Thoracic aorta (tissue), 2 donors: ENCODE results near the gene COPA. TPM values are rescaled to one million over a fixed set of nuclear protein-coding genes. Genes with fewer than 3 reads are reported as not detected.

ENCODE experiments used
- ATAC-seq: fragments of 150-250 bp; one replicate; pipeline ENCODE4 v1.8.0; 2017; ENCODE audit warnings: low read depth; ENCODE audit not compliant: insufficient number of reproducible peaks, low FRiP score
- DNase-seq: peaks from one replicate; pipeline ENCODE4 v3.0.0-alpha.2; 2020; ENCODE audit warnings: low spot score
- H3K27ac ChIP-seq, 2 donors: fragments of 200-600 bp; sonication (generic); 1 replicate in 1 of 2; 2 replicates in 1 of 2; pipeline ENCODE4 v1.5.1; 2016; ENCODE audit warnings: mild to moderate bottlenecking in 2 of 2, moderate library complexity in 2 of 2
- H3K27me3 ChIP-seq: fragments of 200-600 bp; sonication (generic); replicated peaks from 2 replicates; pipeline ENCODE4 v1.6.0; 2016; ENCODE audit warnings: mild to moderate bottlenecking; ENCODE audit not compliant: insufficient read depth
- H3K36me3 ChIP-seq: fragments of 200-600 bp; sonication (generic); one replicate; pipeline ENCODE4 v1.5.1; 2016
- H3K4me1 ChIP-seq, 2 donors: fragments of 200-600 bp; sonication (generic); 1 replicate in 1 of 2; 2 replicates in 1 of 2; pipeline versions ENCODE4 v1.5.1 to v1.6.0; 2016; ENCODE audit warnings: low read depth in 2 of 2, mild to moderate bottlenecking in 1 of 2; ENCODE audit not compliant: control insufficient read depth in 1 of 2
- H3K4me3 ChIP-seq: fragments of 200-600 bp; sonication (generic); 2 replicates; pipeline ENCODE4 v1.5.1; 2016; ENCODE audit warnings: mild to moderate bottlenecking
- H3K9me3 ChIP-seq: fragments of 200-600 bp; sonication (generic); 2 replicates; pipeline ENCODE4 v1.5.1; 2016
- total RNA-seq, 2 donors: library from RNA; depleted of rRNA; stranded (reverse); fragments of >200 nt; gene quantifications; one replicate each; pipeline versions ENCODE4 v1.1.0 to v1.2.3, GENCODE V29; 2016
- TF ChIP-seq, protein P1 (sequence below): fragments of 200-600 bp; sonication (generic); IDR thresholded peaks from one replicate; pipeline ENCODE4 v1.5.1; 2019; ENCODE audit warnings: antibody characterized with exemption

The COPA gene
- total RNA-seq, 2 donors from 2014 or later: 114 to 162 TPM

DNA sequence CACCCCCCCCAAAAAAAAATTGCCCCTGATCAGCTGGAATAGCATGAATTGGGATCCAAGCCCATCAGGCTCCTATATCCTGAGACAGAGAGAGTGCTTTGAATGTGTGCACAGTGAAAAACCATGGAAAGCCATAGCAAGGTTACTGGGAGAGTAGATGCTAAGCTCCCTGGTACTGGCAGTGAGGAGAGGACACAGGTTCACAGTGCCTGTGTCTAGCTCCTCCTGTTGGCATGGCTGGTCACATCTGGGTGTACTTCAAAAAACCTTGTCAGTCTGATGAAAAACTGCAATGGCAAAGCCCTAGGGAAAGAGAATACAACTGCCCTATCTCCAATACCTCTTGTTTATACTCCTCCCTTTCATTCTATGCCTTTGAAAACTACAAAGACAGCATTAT lies 12.9 kb downstream of the COPA start:
- H3K4me1 ChIP-seq: no peaks in the 10 kb centered on the region
- ATAC-seq (no peak), DNase-seq (no peak)
- H3K36me3 ChIP-seq: peaks cover 79% of the 10 kb centered on the region
- H3K27ac ChIP-seq: no peak overlapping the region
- no peaks in the 10 kb centered on the region for H3K9me3 ChIP-seq
- no peaks in the 10 kb centered on the region for H3K27me3 ChIP-seq
- no peak overlapping the region for H3K4me3 ChIP-seq
- TF ChIP-seq, protein P1, sequence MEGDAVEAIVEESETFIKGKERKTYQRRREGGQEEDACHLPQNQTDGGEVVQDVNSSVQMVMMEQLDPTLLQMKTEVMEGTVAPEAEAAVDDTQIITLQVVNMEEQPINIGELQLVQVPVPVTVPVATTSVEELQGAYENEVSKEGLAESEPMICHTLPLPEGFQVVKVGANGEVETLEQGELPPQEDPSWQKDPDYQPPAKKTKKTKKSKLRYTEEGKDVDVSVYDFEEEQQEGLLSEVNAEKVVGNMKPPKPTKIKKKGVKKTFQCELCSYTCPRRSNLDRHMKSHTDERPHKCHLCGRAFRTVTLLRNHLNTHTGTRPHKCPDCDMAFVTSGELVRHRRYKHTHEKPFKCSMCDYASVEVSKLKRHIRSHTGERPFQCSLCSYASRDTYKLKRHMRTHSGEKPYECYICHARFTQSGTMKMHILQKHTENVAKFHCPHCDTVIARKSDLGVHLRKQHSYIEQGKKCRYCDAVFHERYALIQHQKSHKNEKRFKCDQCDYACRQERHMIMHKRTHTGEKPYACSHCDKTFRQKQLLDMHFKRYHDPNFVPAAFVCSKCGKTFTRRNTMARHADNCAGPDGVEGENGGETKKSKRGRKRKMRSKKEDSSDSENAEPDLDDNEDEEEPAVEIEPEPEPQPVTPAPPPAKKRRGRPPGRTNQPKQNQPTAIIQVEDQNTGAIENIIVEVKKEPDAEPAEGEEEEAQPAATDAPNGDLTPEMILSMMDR: no peak

DNA sequence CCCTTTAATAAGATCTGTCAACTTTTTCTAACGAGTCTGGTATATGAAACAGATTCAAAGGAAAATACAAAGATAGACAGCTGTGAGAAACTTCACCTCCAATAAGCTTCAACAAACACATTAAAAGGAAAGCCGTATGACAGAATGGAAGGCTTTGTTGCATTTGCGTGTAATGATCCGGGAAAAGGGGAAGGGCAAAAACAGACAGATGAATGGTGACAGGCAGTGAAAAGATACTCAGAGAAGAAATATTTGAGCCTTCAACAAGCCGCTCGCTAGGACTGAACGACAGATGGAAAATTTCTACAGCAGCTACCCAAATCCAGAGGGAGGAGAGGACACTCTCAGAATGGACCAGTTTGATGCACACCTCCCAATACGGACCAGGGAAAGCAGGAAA lies 14.9 kb downstream of the COPA start:
- no peak overlapping the region for H3K4me3 ChIP-seq
- H3K27ac ChIP-seq: no peak overlapping the region
- H3K4me1 ChIP-seq: no peaks in the 10 kb centered on the region
- no peaks in the 10 kb centered on the region for H3K9me3 ChIP-seq
- no peak for ATAC-seq
- DNase-seq: no peak
- H3K27me3 ChIP-seq: no peaks in the 10 kb centered on the region
- H3K36me3 ChIP-seq: peaks cover 77% of the 10 kb centered on the region
- TF ChIP-seq, protein P1: no peak

DNA sequence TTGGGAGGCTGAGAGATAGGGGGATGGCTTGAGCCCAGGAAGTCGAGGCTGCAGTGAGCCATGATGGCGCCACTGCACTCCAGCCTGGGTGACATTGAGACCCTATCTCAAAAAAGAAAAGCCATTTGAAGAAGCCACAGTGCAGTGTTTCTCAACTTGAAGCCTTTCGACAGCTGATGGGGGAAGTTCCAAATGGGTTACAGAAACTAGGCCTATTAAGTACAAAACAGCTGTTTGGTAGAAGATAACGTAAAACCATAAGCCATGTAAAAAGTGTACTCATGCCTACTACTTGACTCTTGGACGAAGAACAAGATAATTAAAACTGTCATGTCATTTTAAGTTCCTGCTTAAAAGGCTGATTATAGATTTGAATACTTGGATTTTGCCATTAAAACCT lies 16.6 kb downstream of the COPA start:
- Histone ChIP-seq H3K36me3 (peaks cover 66% of the 10 kb centered on the region), H3K27me3 (no peaks in the 10 kb centered on the region), H3K9me3 (no peaks in the 10 kb centered on the region), H3K4me3 (no peak overlapping the region), H3K4me1 (no peaks in the 10 kb centered on the region), H3K27ac (no peak overlapping the region)
- no peak for ATAC-seq
- DNase-seq: no peak
- TF ChIP-seq, protein P1: no peak

- H3K36me3 ChIP-seq: peaks cover 56% of the 10 kb centered on the region
- DNase-seq (no peak), ATAC-seq (no peak)
These were observed 17.8 kb downstream of the COPA start for GRCh38 chr1:160325252-160325651.

DNA sequence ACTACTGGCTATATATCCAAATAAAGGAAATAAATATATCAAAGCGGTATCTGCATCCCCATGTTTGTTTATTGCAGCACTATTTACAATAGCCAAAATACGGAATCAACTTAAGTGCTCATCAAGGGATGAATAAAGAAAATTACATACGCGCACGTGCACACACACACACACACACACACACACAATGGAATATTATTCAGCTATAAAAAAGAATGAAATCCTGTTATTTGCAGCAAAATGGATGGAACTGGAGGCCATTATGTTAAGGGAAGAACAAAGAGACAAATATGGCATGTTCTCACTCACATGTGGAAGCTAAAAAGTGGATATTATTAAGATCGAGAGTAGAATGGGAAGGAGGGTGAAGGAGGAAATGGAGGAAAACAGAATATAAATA lies 20.2 kb downstream of the COPA start:
- DNase-seq: no peak
- ATAC-seq: no peak
- Histone ChIP-seq H3K27me3 (no peaks in the 10 kb centered on the region), H3K4me1 (no peaks in the 10 kb centered on the region), H3K27ac (no peak overlapping the region), H3K9me3 (no peaks in the 10 kb centered on the region), H3K36me3 (peaks cover 49% of the 10 kb centered on the region), H3K4me3 (no peak overlapping the region)
- TF ChIP-seq, protein P1: no peak

More at GRCh38 chr1:160325252-160325651, 17.8 kb downstream of the COPA start:
- no peak overlapping the region for H3K27ac ChIP-seq
- TF ChIP-seq, protein P1: no peak
- no peaks in the 10 kb centered on the region for H3K4me1 ChIP-seq
- no peak overlapping the region for H3K4me3 ChIP-seq
- H3K9me3 ChIP-seq: no peaks in the 10 kb centered on the region
- H3K27me3 ChIP-seq: no peaks in the 10 kb centered on the region
